ENCODE results near the gene KRTAP2-4. TPM values are rescaled to one million over a fixed set of nuclear protein-coding genes. Genes with fewer than 3 reads are reported as not detected.

The KRTAP2-4 gene
- total RNA-seq, 1 experiment from 2014 or later, result 0.76 TPM

DNA sequence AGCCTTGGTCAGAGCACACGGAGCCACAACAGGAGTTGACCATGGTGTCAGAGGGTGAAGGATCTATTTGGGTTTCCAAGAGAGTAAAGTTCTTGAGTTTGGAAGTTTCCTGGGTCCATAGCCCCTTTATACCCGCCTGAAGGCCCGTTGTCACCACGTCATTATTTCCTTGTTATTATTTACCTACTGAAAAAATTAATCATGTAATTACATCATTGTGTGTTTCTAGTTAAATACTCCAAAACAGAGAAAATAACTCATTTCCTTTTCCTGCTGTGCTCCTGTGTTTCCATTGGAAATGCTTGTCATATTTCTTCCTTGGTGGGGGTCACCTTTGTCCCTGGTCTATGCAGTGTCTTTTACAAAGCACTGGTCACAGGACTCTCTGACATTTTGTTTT is 32.4 kb upstream of the KRTAP2-4 start, which contains the start of gene KRTAP4-8:
TSS of gene KRTAP4-8 (minus strand) at position 101 of the 400 bp plus-strand sequence. CDS start at position 43, 58 bp downstream.
- TF ChIP-seq EGR1 (IDR thresholded peaks at IDR 0.05; ENCODE audit: low read depth) (no peak), YY1 (IDR thresholded peaks at IDR 0.05; ENCODE audit: extremely low read depth, insufficient replicate concordance, low read depth, low read length) (no peak), ZFX (IDR thresholded peaks at IDR 0.05) (no peak)
- TF ChIP-seq, protein P1, sequence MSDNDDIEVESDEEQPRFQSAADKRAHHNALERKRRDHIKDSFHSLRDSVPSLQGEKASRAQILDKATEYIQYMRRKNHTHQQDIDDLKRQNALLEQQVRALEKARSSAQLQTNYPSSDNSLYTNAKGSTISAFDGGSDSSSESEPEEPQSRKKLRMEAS (IDR thresholded peaks at IDR 0.05), result no peak
- TF ChIP-seq, protein P2, sequence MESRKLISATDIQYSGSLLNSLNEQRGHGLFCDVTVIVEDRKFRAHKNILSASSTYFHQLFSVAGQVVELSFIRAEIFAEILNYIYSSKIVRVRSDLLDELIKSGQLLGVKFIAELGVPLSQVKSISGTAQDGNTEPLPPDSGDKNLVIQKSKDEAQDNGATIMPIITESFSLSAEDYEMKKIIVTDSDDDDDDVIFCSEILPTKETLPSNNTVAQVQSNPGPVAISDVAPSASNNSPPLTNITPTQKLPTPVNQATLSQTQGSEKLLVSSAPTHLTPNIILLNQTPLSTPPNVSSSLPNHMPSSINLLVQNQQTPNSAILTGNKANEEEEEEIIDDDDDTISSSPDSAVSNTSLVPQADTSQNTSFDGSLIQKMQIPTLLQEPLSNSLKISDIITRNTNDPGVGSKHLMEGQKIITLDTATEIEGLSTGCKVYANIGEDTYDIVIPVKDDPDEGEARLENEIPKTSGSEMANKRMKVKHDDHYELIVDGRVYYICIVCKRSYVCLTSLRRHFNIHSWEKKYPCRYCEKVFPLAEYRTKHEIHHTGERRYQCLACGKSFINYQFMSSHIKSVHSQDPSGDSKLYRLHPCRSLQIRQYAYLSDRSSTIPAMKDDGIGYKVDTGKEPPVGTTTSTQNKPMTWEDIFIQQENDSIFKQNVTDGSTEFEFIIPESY (IDR thresholded peaks at IDR 0.05; ENCODE audit: extremely low read depth, insufficient replicate concordance, low read length), result no peak
- peaks cover 0 to 5% of the 10 kb centered on the region in 2 experiments; a peak in 1 of 4 replicates for H3K9me3 ChIP-seq (ENCODE audit: control insufficient read depth in 1 of 2, insufficient read depth in 1 of 2, low read depth in 1 of 2, low read length in 2 of 2)
- ATAC-seq (no peak), DNase-seq (ENCODE audit: low read depth, low spot score) (no peak)
- no peaks in the 10 kb centered on the region for H3K79me2 ChIP-seq (ENCODE audit: insufficient read depth, low read length)
- H4K20me1 ChIP-seq (ENCODE audit: insufficient read depth), result no peaks in the 10 kb centered on the region
- intact Hi-C loops (cut with micrococcal nuclease), result no loop called here
- no peaks in the 10 kb centered on the region for H3K27me3 ChIP-seq (ENCODE audit: insufficient read depth, low read length)
- H2AFZ ChIP-seq (ENCODE audit: low read depth, low read length, poor library complexity, severe bottlenecking), result no peak within 1 kb of the TSS
- ChIA-PET POLR2A (no interaction called here), CTCF (no interaction called here), RAD21 (ENCODE audit: low non-redundant PET in 1 of 2, low total read pairs in 2 of 2, uncharacterized antibody in 2 of 2, unreplicated experiment in 2 of 2) (interaction anchor here in 1 of 2 experiments (0.6 kb wide), 1 partner anchor 10 kb away, joined by 3 read pairs; no protein-coding TSS in a partner anchor)
- BruUV-seq (replicated peaks), result no TSS peak
- H3K4me2 ChIP-seq (ENCODE audit: low read length), result no peak within 1 kb of the TSS
- peaks cover 0 to 22% of the 10 kb centered on the region in 2 experiments; a peak in 2 of 4 replicates for H3K4me1 ChIP-seq (ENCODE audit: control insufficient read depth in 1 of 2, insufficient read depth in 2 of 2, low read length in 2 of 2)
- peaks cover 0 to 4% of the 10 kb centered on the region in 2 experiments; a peak in 1 of 4 replicates for H3K36me3 ChIP-seq (ENCODE audit: control insufficient read depth in 1 of 2, insufficient read depth in 2 of 2, low read length in 2 of 2)
- no peaks in the 10 kb centered on the region for H3K9me2 ChIP-seq (ENCODE audit: insufficient read depth)
- H3K4me3 ChIP-seq (replicated peaks in 1 of 2; ENCODE audit: low read depth in 1 of 2, low read length in 2 of 2), result no peak within 1 kb of the TSS
- no peak within 1 kb of the TSS for H3K9ac ChIP-seq (ENCODE audit: low read length)
- H3K27ac ChIP-seq (ENCODE audit: low read depth, low read length), result no peak within 1 kb of the TSS

DNA sequence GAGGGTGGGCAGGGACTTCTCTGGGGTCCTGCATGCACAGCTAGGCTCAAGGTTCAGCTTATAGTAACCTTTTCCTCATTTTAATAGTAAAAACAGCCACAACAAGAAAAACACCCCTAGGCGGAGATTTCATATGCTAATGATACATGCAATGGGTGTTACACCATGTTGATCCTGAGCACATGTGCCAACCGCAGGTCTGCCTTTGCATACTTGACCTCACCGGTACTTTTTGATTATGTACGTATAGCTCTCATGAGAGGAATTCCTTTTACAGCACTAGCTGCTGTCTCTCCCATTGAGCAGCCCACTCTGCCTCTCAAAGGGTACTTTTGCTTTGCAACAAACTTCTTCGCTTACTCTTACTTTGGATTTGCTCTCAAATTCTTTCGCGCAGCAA is 30.4 kb upstream of the KRTAP2-4 start:
- no peak for DNase-seq (ENCODE audit: low read depth, low spot score)
- H3K4me1 ChIP-seq (ENCODE audit: control insufficient read depth in 1 of 2, insufficient read depth in 2 of 2, low read length in 2 of 2), result peaks cover 0 to 11% of the 10 kb centered on the region in 2 experiments; a peak in 1 of 4 replicates
- H2AFZ ChIP-seq (ENCODE audit: low read depth, low read length, poor library complexity, severe bottlenecking), result no peak overlapping the region
- H3K36me3 ChIP-seq (ENCODE audit: control insufficient read depth in 1 of 2, insufficient read depth in 2 of 2, low read length in 2 of 2), result peaks cover 0 to 4% of the 10 kb centered on the region in 2 experiments; a peak in 1 of 4 replicates
- no peak overlapping the region for H3K4me3 ChIP-seq (replicated peaks in 1 of 2; ENCODE audit: low read depth in 1 of 2, low read length in 2 of 2)
- TF ChIP-seq ZNF274 (IDR thresholded peaks at IDR 0.05; ENCODE audit: low read depth, low read length) (no peak), JUND (IDR thresholded peaks at IDR 0.05) (no peak), POLR2AphosphoS5 (IDR thresholded peaks at IDR 0.05; ENCODE audit: low read depth, low read length) (no peak), SP1 (IDR thresholded peaks at IDR 0.05; ENCODE audit: low read depth) (no peak), EGR1 (IDR thresholded peaks at IDR 0.05; ENCODE audit: low read depth) (no peak), YY1 (IDR thresholded peaks at IDR 0.05; ENCODE audit: extremely low read depth, insufficient replicate concordance, low read depth, low read length) (no peak), SRF (IDR thresholded peaks at IDR 0.05; ENCODE audit: low read depth) (no peak), POLR2A (IDR thresholded peaks at IDR 0.05; ENCODE audit: borderline replicate concordance, extremely low read depth, insufficient read depth, insufficient read length) (no peak), SIN3A (IDR thresholded peaks at IDR 0.05; ENCODE audit: low read depth) (no peak), EZH2 (IDR thresholded peaks at IDR 0.05) (no peak), EZH2phosphoT487 (IDR thresholded peaks at IDR 0.05; ENCODE audit: borderline replicate concordance) (no peak), FOSL1 (IDR thresholded peaks at IDR 0.05; ENCODE audit: low read depth) (no peak), CBX3 (IDR thresholded peaks at IDR 0.05; ENCODE audit: low read depth) (no peak), TCF7L2 (IDR thresholded peaks at IDR 0.05; ENCODE audit: borderline replicate concordance, extremely low read depth, insufficient read depth, insufficient read length) (no peak)
- TF ChIP-seq, protein P1 (IDR thresholded peaks at IDR 0.05), result no peak
- TF ChIP-seq, protein P3, sequence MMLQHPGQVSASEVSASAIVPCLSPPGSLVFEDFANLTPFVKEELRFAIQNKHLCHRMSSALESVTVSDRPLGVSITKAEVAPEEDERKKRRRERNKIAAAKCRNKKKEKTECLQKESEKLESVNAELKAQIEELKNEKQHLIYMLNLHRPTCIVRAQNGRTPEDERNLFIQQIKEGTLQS (IDR thresholded peaks at IDR 0.05), result no peak
- ChIA-PET POLR2A (no interaction called here), CTCF (no interaction called here), RAD21 (ENCODE audit: low non-redundant PET in 1 of 2, low total read pairs in 2 of 2, uncharacterized antibody in 2 of 2, unreplicated experiment in 2 of 2) (no interaction called here)
- ATAC-seq, result no peak
- H3K4me2 ChIP-seq (ENCODE audit: low read length), result no peak overlapping the region
- intact Hi-C loops (cut with micrococcal nuclease), result no loop called here
- H3K9me3 ChIP-seq (ENCODE audit: control insufficient read depth in 1 of 2, insufficient read depth in 1 of 2, low read depth in 1 of 2, low read length in 2 of 2), result peaks cover 0 to 5% of the 10 kb centered on the region in 2 experiments; a peak in 1 of 4 replicates
- no TSS peak for BruUV-seq (replicated peaks)
- H3K27me3 ChIP-seq (ENCODE audit: insufficient read depth, low read length), result no peaks in the 10 kb centered on the region
- no peaks in the 10 kb centered on the region for H4K20me1 ChIP-seq (ENCODE audit: insufficient read depth)
- H3K9ac ChIP-seq (ENCODE audit: low read length), result no peak overlapping the region
- no peak overlapping the region for H3K27ac ChIP-seq (ENCODE audit: low read depth, low read length)
- no peaks in the 10 kb centered on the region for H3K9me2 ChIP-seq (ENCODE audit: insufficient read depth)
- no peaks in the 10 kb centered on the region for H3K79me2 ChIP-seq (ENCODE audit: insufficient read depth, low read length)
